Inflammatory macrophage treated with lipopolysaccharide for 1 hour (primary cell): ENCODE results near the gene GABRB1.
"Not testable (repeated sequence)": the region's sequence is repeated elsewhere in the genome, so short reads cannot be mapped to it uniquely, and the experiment has no call there.

Experiments used
- DNase-seq, 2 donors: peaks; one replicate each; pipeline ENCODE4 v3.0.0-alpha.2; 2020 to 2022

GABRB1 gene

DNA sequence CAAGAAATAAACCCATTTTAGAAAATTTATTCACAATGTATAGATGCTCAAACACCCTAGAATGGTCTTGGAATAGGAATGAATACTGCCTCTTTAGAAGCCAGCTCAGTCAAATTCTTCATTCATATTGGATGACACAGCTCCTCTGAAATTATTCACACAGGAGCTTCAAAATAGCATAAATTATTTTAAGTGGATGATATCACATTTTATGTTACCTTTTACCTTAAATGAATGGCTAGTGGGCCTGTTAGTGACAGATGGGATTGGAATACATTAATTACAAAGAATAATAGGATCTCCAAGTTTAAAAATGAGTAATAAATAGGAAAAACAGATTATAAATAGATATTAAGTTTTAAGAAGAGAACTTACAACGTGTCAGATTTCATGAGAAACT, 184.4 kb downstream of the GABRB1 start:
- no peak for DNase-seq

DNA sequence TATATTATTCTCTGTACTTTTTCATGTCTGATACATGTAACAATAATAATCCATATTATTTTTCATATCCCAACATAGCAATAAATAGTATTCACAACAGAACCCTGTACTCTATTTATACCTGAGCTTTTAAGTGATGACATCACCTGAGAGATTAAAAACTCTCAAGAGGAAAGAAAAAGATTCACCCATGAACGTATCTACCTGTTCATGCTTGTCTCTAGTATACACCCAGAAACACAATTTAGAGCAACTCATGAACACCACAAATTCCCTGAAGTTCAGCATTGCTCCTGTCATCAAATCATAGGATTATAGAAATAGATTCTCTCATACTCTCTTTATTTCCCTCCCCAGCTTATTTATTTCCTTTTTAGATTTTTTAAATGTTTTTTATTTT, 185.9 kb downstream of the GABRB1 start:
- no peak for DNase-seq

DNA sequence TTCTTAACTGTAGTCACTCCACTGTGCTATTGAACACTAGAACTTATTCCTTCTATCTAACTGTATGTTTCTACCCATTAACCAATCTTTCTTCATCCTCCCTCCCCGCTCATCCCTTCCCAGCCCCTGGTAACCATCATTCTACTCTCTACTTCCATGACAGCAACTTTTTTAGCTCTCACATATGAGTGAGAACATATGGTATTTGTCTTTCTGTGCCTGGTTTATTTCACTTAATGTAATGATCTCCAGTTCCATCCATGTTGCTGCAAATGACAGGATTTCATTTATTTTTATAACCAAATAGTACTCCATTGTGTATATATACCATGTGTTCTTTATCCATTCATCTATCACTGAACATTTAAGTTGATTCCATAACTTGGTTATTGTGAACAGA, 186.5 kb downstream of the GABRB1 start:
- DNase-seq, result no peak

DNA sequence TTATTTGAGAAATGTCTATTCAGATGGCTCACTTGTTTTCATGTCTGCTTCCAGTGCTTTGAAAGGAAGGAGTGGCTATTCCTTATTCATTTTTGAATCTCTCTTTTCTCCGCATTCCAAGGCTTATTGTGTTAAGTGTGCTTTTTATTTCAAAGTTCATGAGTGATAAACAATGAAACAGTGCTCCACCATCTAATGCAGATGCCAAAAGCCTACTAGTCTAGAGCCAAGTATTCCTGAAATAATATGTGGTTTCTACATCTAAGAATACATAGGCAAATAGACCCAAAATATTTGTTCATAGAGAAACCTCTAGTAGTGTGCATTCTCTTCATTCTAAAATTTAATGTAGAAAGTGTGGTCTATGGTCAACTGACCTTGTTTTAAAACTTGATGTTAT, 187.3 kb downstream of the GABRB1 start:
- DNase-seq, result no peak

DNA sequence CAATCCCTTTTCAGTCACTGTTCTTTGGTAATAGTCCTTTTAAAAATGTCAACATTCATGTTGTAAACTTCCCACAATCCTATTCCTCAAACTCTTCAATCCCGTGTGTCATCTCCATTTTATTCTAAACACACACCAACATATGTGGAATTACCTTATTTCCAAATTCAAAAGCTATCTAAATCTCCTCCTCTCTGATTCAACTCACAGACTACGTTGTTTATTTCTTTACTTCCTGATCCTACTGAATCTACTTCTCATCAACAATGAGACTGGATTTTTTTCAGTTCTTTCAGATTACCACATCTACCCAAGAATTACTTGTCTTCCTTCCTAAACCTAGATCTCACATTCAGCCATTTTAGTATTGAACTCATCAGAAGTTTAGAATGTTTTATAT, 188.2 kb downstream of the GABRB1 start:
- no peak for DNase-seq

DNA sequence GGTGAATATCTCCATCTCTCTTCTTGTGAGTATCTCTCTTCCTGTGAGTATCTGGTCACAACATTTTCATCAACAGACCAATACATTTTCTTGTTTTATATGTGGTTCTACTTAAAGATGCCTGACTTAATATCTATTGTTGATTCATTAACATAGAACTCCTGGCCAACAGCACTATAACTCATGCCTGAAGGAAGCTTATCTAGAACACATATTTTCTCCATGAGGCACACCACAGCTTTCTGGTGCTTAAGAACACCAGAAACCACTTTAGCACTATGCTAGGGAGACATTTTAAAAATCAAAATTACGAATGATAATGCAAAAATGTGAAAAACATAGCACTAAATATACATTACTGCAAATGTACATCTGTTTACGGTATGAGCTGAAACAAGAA, 190.4 kb downstream of the GABRB1 start:
- DNase-seq, result no peak

DNA sequence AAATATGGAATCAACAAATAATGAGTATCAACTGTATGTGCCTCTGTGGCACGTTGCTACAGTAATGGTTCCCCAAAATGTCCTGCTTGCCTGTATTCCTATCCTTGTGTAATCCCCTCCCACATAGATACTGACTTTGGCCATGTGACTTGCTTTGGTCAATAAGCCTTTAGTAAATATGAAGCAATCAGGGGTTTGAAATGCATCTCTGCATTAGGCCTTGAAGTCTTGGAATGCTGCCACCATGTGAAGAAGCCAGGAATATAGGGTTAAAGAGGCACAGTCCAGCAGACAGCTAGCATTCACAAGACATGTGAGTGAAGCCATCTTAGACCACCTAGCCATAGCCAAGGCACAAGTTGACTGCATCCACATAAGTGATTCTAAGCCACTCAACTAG, 190.9 kb downstream of the GABRB1 start:
- no peak for DNase-seq

DNA sequence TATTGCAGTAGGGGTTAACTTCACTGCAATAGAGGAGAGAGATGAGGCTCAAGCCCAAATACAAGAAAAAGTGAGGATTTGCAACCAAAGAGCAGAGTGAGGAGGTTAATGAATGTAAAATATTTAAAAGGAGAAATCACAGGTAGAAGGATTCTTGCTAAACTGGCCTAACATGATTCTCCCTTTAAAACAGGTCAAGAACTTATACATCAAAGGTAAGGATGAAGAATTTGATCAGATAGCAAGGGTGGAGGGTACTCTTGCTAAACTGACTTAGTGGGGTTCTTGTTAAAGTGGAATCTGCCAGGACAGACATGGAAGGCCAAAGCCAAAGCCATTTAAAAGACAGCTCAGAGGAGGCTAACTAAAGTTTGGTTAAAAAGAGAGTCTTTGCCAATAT, 193.0 kb downstream of the GABRB1 start:
- DNase-seq, result no peak

DNA sequence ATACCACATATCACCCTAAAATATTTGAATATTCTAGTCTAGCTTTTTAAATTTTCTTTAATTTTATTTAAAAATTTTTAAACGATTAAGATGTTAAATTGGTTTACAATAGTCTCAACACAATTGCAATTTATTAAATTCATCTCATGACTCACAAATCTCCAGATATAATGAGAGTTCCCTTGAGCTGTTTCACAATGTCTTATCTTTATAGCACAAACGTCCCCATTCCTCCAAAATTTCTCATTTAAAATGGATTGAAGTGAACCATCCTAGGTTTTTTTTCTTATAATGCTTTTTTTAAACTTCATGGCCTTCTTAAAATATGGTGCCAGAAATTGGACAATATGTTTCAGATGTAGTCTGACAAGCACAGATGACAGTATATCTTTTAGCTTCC, 204.4 kb downstream of the GABRB1 start:
- DNase-seq, result no peak

DNA sequence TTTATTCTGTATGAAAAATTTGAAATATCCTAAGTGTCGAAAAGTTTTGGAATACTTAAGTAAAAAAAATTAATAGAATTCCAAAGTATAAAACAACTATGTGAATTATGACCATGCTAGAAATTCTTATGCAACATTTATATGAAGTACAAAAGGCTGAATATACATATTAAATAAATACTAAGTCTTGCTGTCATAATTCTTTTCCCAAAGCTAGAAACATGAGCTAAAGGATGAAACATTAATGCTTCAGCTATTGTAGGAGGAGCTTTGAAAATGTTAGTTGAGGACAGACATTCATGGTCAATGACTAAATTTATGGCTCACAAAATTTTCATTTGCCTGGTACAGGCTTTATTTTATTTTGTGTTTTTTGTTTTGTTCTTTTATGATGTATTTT, 207.3 kb downstream of the GABRB1 start:
- DNase-seq, result no peak

DNA sequence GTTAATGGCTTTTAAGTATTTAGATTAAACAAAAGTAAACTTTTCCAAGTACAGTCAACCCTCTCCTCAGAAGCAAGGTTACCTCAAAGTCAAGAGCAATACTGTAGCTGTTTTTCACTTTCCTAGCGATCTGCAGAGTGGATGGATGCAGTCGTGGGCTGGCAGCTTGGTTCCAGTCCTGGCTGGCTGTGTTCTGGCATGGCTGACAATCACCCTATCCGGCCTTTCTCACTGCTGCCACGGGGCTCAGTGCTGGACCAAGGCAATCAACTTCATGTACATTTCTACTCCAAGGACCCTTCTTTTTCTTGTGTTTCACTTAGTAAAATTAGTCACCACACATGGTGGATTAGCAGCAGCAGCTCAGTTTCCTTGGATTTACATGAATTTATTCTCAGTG, 208.3 kb downstream of the GABRB1 start:
- DNase-seq, result no peak

DNA sequence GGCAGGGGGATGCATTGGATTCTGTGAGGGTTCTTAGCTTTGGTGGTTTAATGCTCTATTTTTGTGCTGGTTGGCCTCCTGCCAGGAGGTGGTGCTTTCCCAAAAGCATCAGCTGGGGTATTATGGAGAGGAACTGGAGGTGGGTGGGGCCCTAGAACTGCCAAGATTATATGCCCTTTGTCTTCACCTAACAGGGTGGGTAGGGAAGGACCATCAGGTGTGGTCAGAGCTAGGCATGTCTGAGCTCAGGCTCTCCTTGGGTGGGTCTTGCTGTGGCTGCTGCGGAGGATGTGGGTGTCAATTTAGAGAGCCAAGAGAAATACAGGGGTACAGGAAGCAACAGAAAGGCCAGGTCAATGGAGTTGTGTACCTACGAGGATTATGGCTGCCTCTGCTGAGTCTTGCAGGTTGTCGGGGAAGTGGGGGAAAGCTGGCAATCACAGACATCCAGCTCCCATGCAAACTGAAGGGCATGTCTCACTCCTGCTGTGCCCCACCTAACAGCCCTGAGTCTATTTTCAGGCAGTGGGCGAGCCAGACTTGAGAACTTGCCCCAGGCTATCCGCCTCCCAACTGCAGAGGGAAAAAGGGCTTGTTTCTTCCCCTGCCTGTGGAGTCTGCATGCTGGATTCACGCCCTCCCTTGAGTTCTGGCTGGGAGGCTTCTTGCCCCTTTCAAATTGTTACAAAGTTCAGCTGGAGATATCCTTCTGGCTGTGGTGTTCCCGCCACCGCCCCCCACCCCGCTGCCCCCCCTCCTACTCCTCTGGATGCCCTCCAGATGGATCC, 220.2 kb downstream of the GABRB1 start:
- no peak for DNase-seq

DNA sequence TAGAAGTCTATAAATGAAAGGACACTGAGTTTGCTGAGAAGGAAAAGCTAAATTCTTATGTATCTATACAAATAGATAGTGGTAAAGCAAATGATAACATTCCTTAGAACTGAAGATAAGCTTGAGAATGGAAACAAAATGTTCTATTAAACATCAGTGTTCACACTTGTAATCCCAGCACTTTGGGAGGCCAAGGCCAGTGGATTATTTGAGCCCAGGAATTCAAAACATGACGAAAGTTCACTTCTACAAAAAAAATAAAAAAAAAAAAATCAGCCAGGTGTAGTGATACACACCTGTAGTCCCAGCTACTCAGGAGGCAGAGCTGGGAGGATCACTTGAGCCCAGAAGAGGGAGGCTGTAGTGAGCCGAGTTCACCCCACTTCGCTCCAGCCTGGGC, 232.4 kb downstream of the GABRB1 start:
- no peak for DNase-seq

DNA sequence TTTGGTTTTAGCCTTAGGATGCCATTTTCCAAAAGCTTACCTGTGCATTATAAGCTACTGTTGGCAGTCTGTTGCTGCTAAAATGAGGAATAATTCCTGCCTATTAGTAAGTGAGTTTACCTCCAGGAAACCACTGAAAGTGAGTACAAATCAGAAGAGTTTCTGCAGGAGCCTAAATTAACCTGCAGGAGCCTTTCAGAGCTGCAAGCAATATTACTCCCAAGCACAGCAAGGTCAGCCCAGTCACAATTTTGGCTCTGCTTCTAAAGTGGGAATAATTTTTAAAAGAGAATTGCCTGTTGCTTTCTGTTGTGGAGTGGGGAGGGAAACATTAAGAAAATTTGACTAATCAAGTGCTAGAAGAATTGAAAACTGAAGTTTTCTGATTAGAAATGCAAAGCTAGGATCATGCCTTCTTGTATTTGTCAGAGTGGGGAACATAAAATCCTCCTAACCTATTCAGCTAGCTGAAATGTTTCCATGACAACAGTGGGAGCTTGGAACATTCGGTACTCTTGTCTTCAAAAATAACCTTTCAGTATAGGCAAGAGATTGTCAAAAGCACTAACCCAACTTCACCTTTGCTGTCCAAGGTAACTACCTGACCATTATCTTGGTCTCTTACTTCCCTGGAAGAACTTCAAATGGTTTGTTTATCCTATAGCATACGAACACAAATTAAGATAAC, 239.0 kb downstream of the GABRB1 start:
- DNase-seq, result no peak

DNA sequence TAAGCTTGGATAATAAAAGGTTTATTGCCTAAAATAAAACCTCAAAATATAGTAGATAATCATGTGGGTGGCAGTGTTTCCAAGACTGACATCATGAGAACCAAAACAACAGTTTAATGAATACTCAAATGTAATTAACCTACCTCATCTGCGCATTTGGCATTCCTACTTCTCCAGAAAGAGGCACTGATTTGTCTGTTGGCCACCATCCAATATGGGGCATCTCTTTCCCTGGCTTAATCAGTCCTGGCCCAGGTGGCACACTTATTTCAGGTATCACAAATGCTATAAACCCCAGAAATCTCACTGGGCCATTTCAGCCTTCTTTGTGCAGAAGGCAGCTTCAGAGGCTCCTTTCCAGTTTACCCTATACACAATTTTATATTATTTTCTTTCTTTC, 239.9 kb downstream of the GABRB1 start:
- no peak for DNase-seq

DNA sequence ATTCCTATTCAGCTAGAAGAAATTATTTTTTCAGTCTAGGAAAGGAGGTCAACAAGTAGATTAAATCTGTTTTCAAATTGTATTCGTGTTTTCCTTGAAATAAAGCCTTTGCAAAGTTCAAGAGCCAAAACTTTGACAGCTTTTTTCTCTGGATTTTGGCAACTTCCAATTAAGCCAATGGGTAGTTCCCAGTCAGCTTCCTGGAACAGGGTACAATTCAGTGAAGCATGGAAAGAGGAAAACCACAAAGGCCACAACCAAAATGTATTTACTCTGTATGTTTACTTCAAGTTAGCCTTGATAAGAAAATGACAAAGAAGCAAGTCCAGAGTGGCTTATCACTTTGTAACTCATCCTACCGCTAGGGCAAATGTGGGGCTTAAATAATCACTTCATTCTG, 243.5 kb downstream of the GABRB1 start:
- DNase-seq, result no peak

DNA sequence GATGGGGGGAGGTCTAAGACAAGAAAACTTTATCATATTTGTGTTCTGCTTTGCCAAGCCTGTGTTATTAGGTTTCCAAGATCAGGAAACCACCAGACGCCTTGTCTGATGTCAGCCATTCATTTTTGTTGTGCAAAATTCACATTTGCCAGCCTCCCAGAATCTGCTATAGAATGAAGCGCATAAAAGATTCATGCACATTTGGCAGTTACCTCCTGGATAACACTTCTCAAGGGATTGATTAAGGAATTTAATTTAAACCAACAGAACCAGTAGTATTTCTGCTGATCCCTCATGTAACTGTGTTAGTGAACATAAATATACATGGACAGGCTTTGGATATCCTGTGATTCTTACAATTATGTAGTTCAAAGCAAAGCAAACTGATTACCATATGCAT, 244.2 kb downstream of the GABRB1 start:
- no peak for DNase-seq

DNA sequence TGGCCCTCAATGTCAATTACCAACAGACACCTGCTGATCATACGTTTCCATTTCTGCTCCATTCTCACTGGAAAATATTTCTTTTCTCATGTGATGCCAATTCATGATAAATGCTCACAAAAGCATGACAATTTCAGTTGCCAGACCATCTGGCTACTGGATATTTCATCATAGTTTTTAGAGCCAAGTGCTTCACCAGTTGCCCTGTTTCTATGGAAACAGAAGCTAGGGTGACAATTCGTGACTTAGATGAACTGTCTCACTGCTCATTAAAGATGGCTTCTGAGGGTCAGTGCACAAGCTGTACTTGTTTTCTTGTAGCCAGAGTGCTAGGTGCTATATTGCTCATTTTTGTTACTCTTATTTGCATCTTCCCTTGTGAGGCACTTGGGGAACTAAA, 247.3 kb downstream of the GABRB1 start:
- no peak for DNase-seq

DNA sequence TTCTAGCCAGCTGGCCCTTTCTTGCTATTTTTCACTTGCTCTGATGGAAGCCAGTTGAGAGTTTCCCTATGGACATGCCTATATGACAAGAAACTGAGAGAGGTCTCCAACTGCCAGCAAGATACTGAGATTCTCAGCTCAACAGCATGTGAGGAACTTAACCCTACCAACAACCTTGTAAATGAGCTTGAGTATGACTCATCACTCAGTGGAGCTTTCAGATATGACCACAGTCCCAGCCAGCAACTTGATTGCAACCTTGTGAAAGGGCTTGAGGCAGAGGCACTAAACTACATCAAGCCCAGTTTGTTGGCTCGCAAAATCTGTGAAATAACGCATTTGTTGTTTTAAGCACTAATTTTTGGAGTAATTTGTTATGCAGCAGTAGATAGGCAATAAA, 256.4 kb downstream of the GABRB1 start:
- DNase-seq, result no peak

DNA sequence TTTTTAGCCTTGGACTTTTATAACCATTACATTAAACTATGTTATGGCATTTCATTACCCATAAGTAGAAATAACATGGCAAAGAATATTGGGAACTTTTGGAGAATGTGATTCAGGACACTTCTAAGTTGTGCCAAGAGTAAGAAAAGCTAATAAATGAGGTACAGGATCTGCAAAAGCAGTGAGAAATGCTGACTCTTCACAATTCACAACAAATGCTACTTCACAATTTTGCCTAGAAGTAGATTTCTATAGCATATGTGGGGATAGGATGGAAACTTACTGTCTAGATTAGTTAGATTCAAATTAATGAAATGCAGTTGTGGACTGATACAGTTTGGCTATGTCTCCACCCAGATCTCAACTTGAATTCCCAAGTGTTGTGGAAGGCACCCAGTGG, 258.4 kb downstream of the GABRB1 start:
- DNase-seq, result no peak

DNA sequence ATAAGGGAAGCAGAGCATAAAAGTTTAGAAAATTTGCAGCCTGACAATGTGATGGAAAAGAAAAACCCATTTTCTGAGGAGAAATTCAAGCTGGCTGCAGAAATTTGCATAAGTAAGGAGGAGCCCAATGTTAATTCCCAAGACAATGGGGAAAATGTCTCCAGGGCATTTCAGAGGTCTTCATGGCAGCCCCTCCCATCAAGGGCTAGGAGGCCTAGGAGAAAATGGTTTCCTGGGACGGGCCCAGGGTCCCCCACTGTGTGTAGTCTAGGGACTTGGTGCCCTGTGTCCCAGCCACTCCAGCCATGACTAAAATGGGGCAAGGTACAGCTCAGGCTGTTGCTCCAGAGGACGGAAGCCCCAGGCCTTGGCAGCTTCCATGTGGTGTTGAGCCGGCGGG, 259.5 kb downstream of the GABRB1 start:
- not testable (repeated sequence) for DNase-seq

DNA sequence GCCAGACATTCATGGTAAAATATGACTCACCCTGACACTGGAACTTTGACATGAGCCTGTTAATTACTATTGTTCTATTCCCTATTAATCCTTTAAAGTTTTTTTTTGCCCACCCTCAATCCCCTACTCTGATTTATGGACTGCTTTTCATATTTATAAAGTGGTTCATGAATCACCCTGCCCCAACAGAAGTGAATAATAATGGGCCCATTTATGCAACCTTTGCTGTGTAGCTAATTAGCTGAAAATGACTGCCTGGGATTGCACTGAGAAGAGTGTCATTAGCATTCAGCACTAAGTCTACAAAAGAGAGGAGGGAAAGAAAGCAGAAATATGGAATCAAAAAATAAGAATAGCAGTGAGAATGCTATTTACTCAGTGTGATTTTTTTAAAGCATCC, 277.8 kb downstream of the GABRB1 start:
- no peak for DNase-seq

DNA sequence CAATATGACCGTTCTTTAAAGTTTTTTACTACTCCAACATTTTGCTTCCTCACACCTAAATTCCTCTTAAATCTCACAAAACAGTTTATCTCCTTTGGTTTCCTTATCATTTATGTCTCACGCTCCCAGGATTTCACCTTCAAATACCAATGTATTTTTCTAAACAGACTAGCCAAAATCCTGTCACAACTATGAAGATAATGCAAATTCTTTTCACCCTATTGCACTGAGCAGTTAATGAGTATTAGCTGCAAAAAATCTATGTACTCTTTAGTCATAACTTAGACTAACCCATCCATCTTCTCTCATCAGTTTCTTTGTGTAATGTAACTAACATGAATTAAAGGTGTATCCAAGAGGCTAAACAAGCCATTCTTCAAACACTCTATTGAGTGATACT, 280.8 kb downstream of the GABRB1 start:
- no peak for DNase-seq

DNA sequence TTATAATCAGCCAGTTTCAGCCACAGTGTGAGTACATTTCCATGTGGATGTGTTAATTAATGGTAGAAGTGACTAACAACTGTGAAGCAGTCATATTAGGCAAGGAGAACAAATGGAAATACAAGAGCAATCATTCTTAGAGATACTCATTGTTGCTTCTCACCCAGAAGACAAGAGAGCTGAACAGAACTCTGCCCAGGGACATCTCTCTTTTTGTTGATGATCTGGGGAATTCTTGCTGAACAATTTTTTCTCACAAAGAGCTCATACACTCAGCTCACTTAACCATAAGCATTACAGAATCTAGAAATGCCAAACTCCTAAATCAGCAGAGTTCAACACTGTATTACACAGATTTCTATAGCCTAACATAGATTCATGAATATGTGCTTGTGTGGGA, 282.0 kb downstream of the GABRB1 start:
- DNase-seq, result no peak

DNA sequence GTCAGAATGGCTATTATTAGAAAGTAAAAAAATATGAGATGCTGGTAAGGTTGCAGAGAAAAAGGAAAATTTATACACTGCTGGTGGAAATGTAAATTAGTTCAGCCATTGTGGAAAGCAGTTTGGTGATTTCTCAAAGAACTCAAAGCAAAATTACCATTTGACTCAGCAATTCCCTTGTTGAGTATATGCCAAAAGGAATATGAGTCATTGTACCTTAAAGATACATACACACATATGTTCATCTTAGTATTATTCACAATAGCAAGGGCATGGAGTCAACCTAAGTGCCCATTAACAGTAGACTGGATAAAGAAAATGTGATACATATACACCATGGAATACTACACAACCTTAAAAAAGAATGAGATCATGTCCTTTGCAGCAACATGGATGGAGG, 284.0 kb downstream of the GABRB1 start:
- DNase-seq, result no peak
